ENCODE data around the gene CAMK1D. TPM values are rescaled to one million over a fixed set of nuclear protein-coding genes. Genes with fewer than 3 reads are reported as not detected.

CAMK1D gene
- total and polyA plus RNA-seq, 2 of the 4 experiments (the other 2 are of a cell fraction) = 5.0 to 5.3 TPM

GRCh38 chr10:12308057-12308456 lies 41.3 kb upstream of the CAMK1D start:
- H3K27ac ChIP-seq (ENCODE audit: insufficient read depth, low read length) = no peak overlapping the region
- no peak overlapping the region for H3K4me3 ChIP-seq (ENCODE audit: insufficient read depth, low read depth, low read length)
- TF ChIP-seq SMC3 (IDR thresholded peaks at IDR 0.05; ENCODE audit: low read depth, low read length) (no peak), FOS (IDR thresholded peaks at IDR 0.05; ENCODE audit: low read depth, low read length) (no peak), MAFK (IDR thresholded peaks at IDR 0.05; ENCODE audit: low read depth, low read length) (no peak), MXI1 (IDR thresholded peaks at IDR 0.05; ENCODE audit: borderline replicate concordance, low read depth, low read length) (no peak), MAZ (IDR thresholded peaks at IDR 0.05; ENCODE audit: borderline replicate concordance, low read depth, low read length) (no peak)
- no peak overlapping the region for H3K4ac ChIP-seq (ENCODE audit: low read depth, low read length)
- H3K56ac ChIP-seq (ENCODE audit: extremely low read depth, insufficient read depth, low read length) = no peak overlapping the region
- no peaks in the 10 kb centered on the region for H3K79me1 ChIP-seq (ENCODE audit: low read depth in 1 of 2, low read length in 2 of 2)
- no peaks in the 10 kb centered on the region for H3K36me3 ChIP-seq (ENCODE audit: control insufficient read depth, insufficient read depth, low read length)
- ChIA-PET CTCF (interaction anchor here (1.6 kb wide), 1 partner anchor 12 kb away, joined by 5 read pairs; no protein-coding TSS in a partner anchor), POLR2A (ENCODE audit: unreplicated experiment) (no interaction called here)
- H3K9me3 ChIP-seq (ENCODE audit: control insufficient read depth, insufficient read depth, low read length) = no peaks in the 10 kb centered on the region; the same call in 1 of the 2 replicates
- H2BK5ac ChIP-seq (ENCODE audit: low read depth, low read length, poor library complexity, severe bottlenecking) = no peak overlapping the region
- WGBS, 2 experiments (ENCODE audit: extremely low coverage in 2 of 2, insufficient read length in 1 of 2) = no CpG with 5 or more reads among the region's 6 CpGs
- no peak overlapping the region for H3K23ac ChIP-seq (ENCODE audit: low read depth, low read length)
- H2AFZ ChIP-seq (replicated peaks; ENCODE audit: low read length, poor library complexity) = no peak overlapping the region
- DNase-seq = no peak
- ATAC-seq (ENCODE audit: low read depth) = no peak
- intact Hi-C loops (cut with micrococcal nuclease) = no loop called here
- no peak overlapping the region for H3K14ac ChIP-seq (replicated peaks; ENCODE audit: low read depth, low read length)
- H3K18ac ChIP-seq (ENCODE audit: low read depth, low read length) = no peak overlapping the region
- no peak overlapping the region for H2BK120ac ChIP-seq (ENCODE audit: low read depth, low read length)
- in situ Hi-C loops (cut with MboI; ENCODE audit: low sequenced_read_pairs) = no loop called here
- H4K91ac ChIP-seq (ENCODE audit: insufficient read depth, low read depth, low read length) = no peak overlapping the region
- no peak overlapping the region for H2AK5ac ChIP-seq (ENCODE audit: low read depth, low read length)
- H2BK20ac ChIP-seq (ENCODE audit: low read depth, low read length) = no peak overlapping the region
- BruUV-seq (replicated peaks) = no TSS peak
- no peaks in the 10 kb centered on the region; the same call in 1 of the 2 replicates for H3K27me3 ChIP-seq (ENCODE audit: control insufficient read depth, insufficient read depth, low read length)
- no peak overlapping the region for H4K8ac ChIP-seq (ENCODE audit: low read depth in 2 of 2, low read length in 2 of 2)
- H3K9me1 ChIP-seq (ENCODE audit: insufficient read depth, low read length) = no peaks in the 10 kb centered on the region
- H3K4me1 ChIP-seq (ENCODE audit: control insufficient read depth, insufficient read depth, low read length) = no peaks in the 10 kb centered on the region
- no peak overlapping the region for H4K5ac ChIP-seq (ENCODE audit: low read depth, low read length)
- H2BK15ac ChIP-seq (ENCODE audit: low read depth, low read length) = no peak overlapping the region
- no peak overlapping the region for H3K4me2 ChIP-seq (ENCODE audit: low read depth, low read length)
- no peak overlapping the region for H2AK9ac ChIP-seq (replicated peaks; ENCODE audit: low read depth, low read length, poor library complexity)
- no peaks in the 10 kb centered on the region for H4K20me1 ChIP-seq (ENCODE audit: insufficient read depth, low read length)
- H3K9ac ChIP-seq (ENCODE audit: low read depth, low read length) = no peak overlapping the region
- dilution Hi-C loops (cut with HindIII; ENCODE audit: low sequenced_read_pairs, unreplicated experiment) = no loop called here

All from IMR-90 (cell line).